Stimulated activated CD8-positive, alpha-beta memory T cell treated with anti-CD3 and anti-CD28 coated beads, Interleukin-4, amount 100 ng/mL, for 1 hour (primary cell): Measurements from ENCODE around the gene COQ8B.

ENCODE experiments used
- DNase-seq, 2 donors: peaks; one replicate each; pipeline ENCODE4 v3.0.0-alpha.2; 2020; ENCODE audit warnings: low read depth in 2 of 2, low spot score in 1 of 2

Gene COQ8B

GRCh38 chr19:40691421-40692211 is 25.1 kb downstream of the COQ8B start:
- no peak for DNase-seq

DNA sequence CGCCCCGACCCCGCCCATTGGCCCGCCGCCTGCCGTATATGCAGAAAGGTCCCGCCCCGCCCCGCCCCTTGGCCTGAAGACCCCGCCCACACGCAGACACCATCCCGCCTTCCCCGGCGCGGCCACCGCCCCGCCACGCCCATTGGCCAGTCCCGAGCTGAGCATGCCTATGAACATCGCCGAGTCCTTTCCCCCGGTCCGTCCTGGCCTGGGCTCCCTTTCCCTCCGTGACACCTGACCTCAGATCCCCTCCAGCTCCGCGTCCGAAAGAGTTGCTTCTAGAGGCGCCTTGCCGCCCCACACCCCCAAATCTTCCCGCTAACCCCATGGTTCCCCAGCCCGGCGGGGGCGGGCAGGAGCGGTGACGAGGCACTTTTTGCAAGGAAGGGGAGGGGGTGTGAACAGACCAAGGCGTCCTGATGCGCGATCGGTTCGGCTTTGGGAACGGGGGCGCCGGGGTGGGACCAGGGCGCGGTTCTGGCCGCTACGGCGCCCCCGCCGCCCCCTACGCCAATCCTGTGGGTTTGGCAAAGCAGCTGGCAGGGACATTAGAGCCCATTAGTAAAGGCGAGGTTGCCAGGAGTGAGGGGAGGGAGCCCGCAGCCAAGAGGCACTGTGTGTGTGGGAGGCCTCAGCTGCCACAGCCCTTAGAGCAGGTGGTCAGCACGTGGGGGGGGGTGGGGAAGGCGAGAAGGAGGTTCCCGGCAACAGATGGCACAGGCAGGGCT is 25.8 kb downstream of the COQ8B start:
- DNase-seq = peak; percentile 69 to 70

- DNase-seq = no peak
These were observed 26.5 kb downstream of the COQ8B start, which contains the start of gene NUMBL for GRCh38 chr19:40690050-40690692. NUMBL (minus strand) TSS chr19:40690651; CDS start chr19:40690483, 168 bp downstream.

DNA sequence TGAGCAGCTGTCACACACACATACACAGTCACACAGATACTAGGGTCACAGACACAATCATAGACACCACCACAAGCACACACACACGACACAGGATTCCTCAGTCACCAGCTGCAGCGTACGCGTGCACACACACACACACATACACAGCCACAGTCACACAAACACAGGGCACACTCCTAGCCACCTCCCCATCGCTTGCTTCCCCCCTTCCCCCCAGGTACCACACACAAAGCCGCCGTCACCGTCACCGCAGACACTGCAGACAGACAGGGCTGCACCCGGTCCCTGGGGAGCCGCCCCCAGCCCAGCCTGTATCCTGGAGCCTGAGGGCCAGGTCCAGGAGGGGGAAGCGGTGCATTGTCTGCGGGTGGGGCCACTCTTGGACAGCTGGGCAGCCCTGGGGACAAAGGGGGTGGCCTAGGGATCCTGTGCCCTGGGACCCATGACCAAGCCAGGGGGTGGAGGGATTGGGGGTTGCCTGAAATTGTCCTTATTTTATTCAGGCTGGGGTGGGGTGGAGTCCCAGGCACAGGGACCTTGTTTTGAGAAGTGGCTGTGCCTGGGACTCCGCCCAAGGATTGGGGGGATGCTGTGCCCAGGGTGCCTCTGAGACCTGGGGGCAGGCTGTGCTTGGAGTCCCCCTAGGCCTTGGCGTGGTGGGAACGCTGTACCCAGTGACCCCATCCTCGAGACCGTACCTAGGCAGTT is 27.2 kb downstream of the COQ8B start:
- no peak for DNase-seq

DNA sequence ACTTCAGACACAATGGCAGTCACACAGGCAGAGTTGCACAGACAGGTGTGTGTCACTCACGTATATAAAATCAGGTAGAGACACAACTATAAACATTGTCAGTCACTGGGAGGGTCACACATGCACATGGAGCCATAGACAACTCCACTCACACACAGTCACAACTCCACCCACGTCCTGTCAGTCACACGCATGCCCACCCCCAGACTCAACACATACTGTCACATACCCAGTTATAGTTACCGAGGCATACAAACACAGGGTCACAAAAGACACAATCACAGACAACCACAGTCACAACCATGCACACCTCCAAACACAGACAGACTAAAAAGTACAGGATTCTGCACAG is 27.7 kb downstream of the COQ8B start:
- DNase-seq = no peak

DNA sequence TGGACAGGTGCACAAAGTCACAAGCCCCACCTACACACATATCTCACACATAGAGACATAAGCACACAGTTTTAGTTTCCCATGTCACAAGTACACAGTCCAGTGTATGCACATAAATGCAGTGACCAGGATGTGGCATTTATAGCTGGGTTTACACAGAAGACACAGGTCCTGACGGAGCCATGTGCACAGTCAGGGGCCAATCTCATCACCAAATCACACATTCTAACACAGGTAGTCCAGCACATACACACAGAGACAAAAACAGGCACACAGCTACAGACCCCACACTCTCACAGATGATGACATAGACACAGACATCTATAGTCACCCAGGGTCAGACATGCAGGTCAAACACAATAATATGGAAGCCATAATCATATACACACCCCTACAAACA is 28.4 kb downstream of the COQ8B start:
- no peak for DNase-seq

DNA sequence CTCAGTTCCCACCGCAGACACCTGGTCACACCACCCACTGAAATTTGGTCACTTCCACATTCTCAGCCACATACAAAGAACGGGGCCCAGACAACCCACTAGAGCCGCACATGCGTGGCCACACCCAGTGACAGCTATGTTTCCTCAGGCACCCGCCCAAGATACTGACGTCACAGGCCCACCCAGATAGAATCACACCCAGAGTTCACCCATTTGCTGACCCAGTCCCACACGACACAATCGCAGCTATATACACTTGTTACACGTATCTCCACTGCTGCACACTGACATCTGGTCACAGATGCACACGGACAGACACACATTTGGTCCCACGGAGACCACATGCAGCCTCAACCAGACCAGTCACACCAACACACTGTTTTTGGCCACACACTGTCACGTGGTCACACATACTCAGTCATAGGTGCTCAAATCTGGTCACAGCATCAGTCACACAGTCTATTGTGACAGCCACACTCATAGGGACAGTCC is 29.1 kb downstream of the COQ8B start:
- DNase-seq = peak in 1 of 2 donors; percentile 15

GRCh38 chr19:40686882-40687524 is 29.7 kb downstream of the COQ8B start:
- DNase-seq = no peak

GRCh38 chr19:40685563-40685962 is 31.1 kb downstream of the COQ8B start:
- no peak for DNase-seq

- no peak for DNase-seq
These were observed 31.6 kb downstream of the COQ8B start for GRCh38 chr19:40685016-40685526.

DNA sequence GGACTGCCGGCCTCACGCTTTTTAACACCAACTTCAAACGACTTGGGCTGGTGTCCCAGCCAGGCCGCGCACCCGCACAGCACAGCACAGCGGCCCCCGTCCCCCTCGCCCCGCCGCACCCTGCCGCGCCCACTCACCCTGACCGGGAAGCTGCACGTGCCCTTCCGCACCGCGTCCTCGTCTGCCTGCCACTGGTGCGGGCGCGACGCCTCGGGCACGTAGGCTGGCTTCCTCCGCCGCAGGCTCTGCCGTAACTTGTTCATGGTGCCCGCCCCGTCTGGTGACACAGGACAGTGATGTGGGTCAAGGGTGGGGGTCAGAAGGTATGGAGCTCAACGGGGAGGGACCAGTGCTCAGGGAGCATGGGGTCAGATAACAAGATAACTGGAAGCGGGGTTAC is 32.4 kb downstream of the COQ8B start:
- DNase-seq = no peak

DNA sequence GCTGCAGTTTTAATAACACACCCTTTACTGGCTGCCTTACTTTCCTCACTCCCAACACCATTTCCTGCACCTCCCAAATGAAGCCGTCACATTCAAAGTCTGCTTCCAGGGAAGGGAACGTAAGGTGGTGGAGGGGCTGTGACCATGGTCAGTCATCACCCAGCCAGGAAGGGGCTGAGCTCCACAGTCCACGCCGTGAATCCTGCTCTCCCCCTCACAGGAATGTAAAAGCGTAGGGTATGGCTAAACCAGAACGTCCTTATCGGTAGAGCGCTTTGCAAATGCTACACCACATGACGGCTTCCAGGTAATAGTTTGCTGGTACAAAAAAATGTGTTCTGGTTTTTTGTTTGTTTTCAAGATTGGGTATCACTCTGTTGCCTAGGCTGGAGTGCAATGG is 33.2 kb downstream of the COQ8B start:
- DNase-seq = no peak

DNA sequence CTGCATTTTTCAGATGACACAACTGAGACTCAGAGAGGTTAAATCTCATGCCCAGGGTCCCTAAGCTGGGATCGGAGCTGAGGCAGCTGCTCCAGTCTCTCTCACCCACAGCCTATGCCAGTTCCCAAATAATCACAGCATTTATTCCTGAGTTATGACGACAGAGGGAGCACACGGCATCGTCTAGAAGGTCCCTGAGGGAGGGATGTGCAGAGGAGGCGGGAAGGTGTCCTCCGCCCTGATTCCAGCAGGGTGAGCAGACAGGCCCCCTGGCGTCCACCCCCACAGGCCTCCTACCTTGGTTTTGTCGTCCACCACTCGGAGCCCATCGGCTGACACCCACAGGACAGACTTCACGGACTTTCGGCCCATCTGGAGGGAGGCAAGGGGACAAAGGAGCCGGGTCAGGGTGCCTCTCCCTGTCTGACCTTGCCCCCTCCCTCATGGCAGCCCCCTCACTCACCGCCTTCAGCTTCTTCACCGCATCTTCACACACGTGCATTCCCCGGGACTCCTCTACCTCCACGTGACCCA is 34.2 kb downstream of the COQ8B start:
- no peak for DNase-seq

DNA sequence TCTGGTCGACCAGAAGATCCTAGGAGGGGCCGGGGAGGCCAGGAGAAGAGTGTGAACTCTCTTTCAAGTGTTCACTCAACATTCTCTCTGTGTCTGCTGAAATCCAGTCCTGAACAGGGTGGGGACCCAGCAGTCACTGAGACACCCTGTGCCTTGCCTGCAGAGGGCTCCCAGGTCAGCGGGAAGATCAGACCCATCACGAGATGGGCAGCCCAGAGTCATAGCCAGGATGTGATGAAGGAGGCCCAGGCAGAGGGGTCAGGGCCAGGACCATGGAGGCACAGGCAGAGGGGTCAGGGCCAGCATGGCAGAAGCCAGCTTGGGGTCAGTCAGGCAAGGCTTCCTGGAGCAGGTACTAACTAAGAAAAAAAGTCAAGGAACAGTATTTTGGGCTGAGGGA is 35.6 kb downstream of the COQ8B start:
- DNase-seq = no peak

DNA sequence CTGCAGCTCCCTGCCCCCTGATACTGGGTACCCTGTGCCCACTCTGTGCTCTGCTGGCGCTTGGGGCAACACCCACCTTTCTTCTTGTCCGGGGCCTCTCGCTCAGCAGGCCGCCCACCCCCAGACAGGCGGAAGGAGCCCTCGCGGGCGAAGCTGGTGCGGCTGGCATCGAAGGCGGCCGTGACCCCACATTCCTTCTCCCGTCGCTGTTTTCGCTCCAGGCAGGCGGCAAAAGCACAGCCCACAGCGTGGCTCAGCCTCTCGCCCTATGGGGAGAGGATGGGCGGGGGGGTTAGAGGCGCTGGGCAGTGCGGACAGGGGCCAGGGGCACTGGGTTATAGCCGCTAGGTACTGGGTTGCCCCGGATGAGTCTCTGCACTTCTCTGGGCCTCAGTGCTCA is 39.5 kb downstream of the COQ8B start:
- DNase-seq = no peak

- DNase-seq = no peak
These were observed 42.4 kb downstream of the COQ8B start for GRCh38 chr19:40674291-40674690.

DNA sequence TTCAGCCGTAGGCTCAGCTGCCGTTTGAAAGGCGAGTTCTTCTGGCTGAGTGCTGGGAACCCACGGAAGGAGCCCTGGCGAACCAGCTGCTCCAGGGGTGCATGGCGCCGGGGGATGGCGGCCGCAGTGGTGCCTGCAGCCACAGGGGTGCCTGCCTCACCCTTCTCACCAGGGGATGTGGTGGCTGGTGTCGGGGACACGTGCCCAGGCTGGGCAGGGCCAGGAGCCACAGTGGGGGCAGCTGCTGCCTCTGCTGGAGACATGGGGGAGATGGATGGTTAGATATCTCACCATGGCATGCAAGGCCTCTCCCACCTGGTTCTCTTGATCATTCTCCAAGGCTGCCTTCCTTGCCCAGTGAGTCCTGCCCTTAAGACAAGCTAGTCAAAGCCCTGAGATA is 43.3 kb downstream of the COQ8B start:
- no peak for DNase-seq

- DNase-seq = no peak
These were observed 44.0 kb downstream of the COQ8B start for GRCh38 chr19:40672573-40673299.

DNA sequence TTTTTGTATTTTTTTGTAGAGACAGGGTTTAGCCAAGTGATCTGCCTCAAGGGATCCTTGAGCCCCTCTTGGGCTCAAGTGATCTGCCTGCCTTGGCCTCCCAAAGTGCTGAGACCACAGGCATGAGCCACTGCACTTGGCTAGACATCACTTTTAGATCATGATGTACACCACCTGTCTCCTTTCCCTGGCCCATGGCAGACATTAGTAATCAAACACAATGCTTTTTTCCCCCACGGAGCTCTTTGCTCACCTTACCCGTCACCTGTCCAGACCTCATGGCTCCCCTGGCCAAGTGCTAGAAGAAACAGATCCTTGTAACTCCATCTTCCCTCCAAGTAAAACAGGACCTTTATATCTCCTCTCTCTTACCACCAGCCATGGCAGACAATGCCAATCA is 44.6 kb downstream of the COQ8B start:
- DNase-seq = no peak

DNA sequence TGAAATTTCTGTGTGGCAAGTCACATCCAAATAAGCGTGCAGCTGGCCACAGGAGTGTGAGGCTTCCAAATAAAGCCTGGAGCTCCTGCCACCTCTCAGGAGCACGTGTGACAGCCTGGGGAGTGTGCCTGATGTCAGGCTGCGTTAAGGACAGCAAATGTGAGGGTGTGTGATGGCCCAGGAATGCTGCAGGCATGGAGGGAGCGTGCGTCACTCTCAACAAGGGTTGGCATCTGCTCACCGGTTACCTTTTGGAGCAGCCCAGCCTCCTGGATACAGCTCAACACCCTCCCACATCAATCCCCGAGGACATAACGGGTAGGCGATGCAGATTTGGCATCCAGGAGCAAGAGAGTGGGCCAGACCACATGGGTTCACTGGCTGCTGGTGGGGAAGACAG is 45.3 kb downstream of the COQ8B start:
- DNase-seq = no peak
